ENCODE measurements around the gene CAMK1D.

- TF ChIP-seq CTCF (IDR thresholded peaks at IDR 0.05; ENCODE audit: extremely low read depth in 1 of 2, insufficient read depth in 1 of 2, low read depth in 1 of 2, low read length in 2 of 2) (no peak), POLR2A (IDR thresholded peaks at IDR 0.05; ENCODE audit: low read depth, low read length) (no peak), EZH2 (IDR thresholded peaks at IDR 0.05; ENCODE audit: borderline replicate concordance, low read depth, low read length, severe bottlenecking) (no peak)
These were observed 86.0 kb downstream of the CAMK1D start for GRCh38 chr10:12435348-12435747.

All from endothelial cell of umbilical vein (primary cell).